ENCODE results near the gene LAPTM4A.

- TF ChIP-seq MAX (IDR thresholded peaks at IDR 0.05; ENCODE audit: low read depth, low read length) (no peak), POLR2AphosphoS5 (IDR thresholded peaks at IDR 0.05; ENCODE audit: low read length) (no peak), CEBPB (IDR thresholded peaks at IDR 0.05; ENCODE audit: borderline replicate concordance in 1 of 2, low read depth in 2 of 2, low read length in 2 of 2) (no peak), YY1 (IDR thresholded peaks at IDR 0.05; ENCODE audit: low read depth, low read length) (no peak), POLR2A (IDR thresholded peaks at IDR 0.05; ENCODE audit: low read depth, low read length) (no peak), PRDM15 (CRISPR knock-in tag; IDR thresholded peaks at IDR 0.05) (no peak), RFX5 (IDR thresholded peaks at IDR 0.05; ENCODE audit: low read depth, low read length) (no peak), SIN3A (IDR thresholded peaks at IDR 0.05; ENCODE audit: low read depth, low read length) (no peak), IRF4 (IDR thresholded peaks at IDR 0.05; ENCODE audit: low read depth, low read length) (no peak), KAT2A (conservative IDR thresholded peaks at IDR 0.05; ENCODE audit: control insufficient read depth, low read depth, low read length) (no peak), FOS (IDR thresholded peaks at IDR 0.05; ENCODE audit: borderline replicate concordance, extremely low read depth, insufficient read length) (no peak), USF1 (IDR thresholded peaks at IDR 0.05; ENCODE audit: borderline replicate concordance, extremely low read length, insufficient read depth, low read depth, low read length) (no peak), GATAD2B (conservative IDR thresholded peaks at IDR 0.05; ENCODE audit: low read depth) (no peak)
- TF ChIP-seq, protein P1, sequence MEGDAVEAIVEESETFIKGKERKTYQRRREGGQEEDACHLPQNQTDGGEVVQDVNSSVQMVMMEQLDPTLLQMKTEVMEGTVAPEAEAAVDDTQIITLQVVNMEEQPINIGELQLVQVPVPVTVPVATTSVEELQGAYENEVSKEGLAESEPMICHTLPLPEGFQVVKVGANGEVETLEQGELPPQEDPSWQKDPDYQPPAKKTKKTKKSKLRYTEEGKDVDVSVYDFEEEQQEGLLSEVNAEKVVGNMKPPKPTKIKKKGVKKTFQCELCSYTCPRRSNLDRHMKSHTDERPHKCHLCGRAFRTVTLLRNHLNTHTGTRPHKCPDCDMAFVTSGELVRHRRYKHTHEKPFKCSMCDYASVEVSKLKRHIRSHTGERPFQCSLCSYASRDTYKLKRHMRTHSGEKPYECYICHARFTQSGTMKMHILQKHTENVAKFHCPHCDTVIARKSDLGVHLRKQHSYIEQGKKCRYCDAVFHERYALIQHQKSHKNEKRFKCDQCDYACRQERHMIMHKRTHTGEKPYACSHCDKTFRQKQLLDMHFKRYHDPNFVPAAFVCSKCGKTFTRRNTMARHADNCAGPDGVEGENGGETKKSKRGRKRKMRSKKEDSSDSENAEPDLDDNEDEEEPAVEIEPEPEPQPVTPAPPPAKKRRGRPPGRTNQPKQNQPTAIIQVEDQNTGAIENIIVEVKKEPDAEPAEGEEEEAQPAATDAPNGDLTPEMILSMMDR (IDR thresholded peaks at IDR 0.05 in 2 of 3, conservative IDR thresholded peaks at IDR 0.05 in 1 of 3; ENCODE audit: control insufficient read depth in 2 of 3, extremely low read depth in 1 of 3, insufficient read depth in 1 of 3, low read depth in 3 of 3, low read length in 3 of 3): no peak
Observed at GRCh38 chr2:20092226-20092900, 40.9 kb upstream of the LAPTM4A start.
